ENCODE results near the gene CMSS1. TPM values are rescaled to one million over a fixed set of nuclear protein-coding genes. Genes with fewer than 3 reads are reported as not detected.
A peak's percentile ranks its signal among the peaks of the same experiment; 100 is the strongest.

The CMSS1 gene
- total RNA-seq, 1 donor from 2014 or later, result 56.3 TPM

DNA sequence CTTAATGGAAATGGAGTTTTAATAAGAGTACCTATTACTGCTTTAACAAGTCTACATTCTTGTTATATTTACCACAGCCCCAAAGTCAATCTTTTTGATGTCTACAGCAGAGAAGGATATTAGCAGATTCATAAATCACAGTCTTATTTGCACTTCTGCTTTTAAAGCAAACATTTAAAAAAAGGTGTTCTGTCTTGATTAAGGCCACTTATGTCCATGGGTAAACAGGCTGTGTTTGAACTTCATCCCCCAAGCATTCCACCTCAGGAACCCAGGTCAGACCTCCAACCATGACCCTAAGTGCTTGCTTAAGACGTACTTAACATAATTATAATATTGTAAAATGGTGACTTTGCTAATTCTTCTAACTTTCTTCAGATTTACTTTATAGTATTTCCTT lies 113.4 kb downstream of the CMSS1 start:
- Histone ChIP-seq H3K79me2 (ENCODE audit: low read depth) (no peaks in the 10 kb centered on the region), H3K9ac (no peak overlapping the region)

DNA sequence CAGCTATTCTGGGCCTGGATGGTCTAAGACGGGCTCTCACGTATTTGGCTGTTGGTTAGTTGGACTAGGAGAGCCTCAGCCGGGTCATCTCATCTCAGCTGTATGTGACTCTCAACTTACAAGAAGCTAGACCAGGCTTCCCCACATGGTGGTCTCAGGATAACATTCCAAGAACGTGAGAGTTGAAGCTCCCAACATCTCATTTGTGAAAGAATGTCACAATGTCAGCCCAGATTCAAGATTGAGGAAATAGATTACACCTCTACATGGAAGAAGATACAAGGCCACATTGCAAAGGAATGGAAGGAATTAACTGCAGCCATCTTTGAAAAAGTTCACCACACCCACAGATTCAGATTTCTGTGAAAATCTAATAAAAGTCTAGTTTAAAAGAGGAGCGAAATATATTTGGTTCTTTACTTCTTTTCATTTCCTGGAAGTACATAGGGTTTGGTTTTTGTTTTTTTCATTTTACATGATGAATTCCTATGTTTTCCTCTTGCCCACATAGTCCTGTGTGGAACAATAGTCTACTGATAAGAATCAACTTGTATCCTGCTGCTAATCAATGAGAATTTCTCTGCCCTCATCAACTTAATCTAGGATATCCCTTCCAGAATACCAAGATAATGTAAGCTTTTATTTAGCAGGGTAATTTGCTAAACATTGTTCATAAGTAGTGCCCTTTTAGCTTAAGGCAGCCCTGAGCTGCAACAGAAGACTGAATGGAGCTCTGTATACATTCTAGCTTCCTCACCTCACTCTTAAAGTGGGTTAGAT lies 116.5 kb downstream of the CMSS1 start:
- Mint-ChIP-seq H3K36me3 (peaks cover 1% of the 10 kb centered on the region), H3K27ac (no peak overlapping the region), H3K4me1 (peaks cover 37% of the 10 kb centered on the region), H3K27me3 (ENCODE audit: insufficient read depth, low read depth) (no peaks in the 10 kb centered on the region), H3K4me3 (no peak overlapping the region), H3K9me3 (peaks cover 2% of the 10 kb centered on the region)
- no peak overlapping the region for H3K27ac ChIP-seq
- no peaks in the 10 kb centered on the region for H3K9me3 ChIP-seq (ENCODE audit: low read depth)
- H3K4me2 ChIP-seq, result no peak overlapping the region
- no peak overlapping the region for H2AFZ ChIP-seq (replicated peaks)
- H3K4me3 ChIP-seq, result no peak overlapping the region
- H3F3A ChIP-seq (ENCODE audit: low read depth), result no peaks in the 10 kb centered on the region
- TF ChIP-seq EZH2phosphoT487 (IDR thresholded peaks at IDR 0.05) (no peak), EZH2 (IDR thresholded peaks at IDR 0.05) (no peak)
- TF ChIP-seq, protein P1, sequence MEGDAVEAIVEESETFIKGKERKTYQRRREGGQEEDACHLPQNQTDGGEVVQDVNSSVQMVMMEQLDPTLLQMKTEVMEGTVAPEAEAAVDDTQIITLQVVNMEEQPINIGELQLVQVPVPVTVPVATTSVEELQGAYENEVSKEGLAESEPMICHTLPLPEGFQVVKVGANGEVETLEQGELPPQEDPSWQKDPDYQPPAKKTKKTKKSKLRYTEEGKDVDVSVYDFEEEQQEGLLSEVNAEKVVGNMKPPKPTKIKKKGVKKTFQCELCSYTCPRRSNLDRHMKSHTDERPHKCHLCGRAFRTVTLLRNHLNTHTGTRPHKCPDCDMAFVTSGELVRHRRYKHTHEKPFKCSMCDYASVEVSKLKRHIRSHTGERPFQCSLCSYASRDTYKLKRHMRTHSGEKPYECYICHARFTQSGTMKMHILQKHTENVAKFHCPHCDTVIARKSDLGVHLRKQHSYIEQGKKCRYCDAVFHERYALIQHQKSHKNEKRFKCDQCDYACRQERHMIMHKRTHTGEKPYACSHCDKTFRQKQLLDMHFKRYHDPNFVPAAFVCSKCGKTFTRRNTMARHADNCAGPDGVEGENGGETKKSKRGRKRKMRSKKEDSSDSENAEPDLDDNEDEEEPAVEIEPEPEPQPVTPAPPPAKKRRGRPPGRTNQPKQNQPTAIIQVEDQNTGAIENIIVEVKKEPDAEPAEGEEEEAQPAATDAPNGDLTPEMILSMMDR (IDR thresholded peaks at IDR 0.05), result no peak
- H4K20me1 ChIP-seq (ENCODE audit: low read depth), result no peaks in the 10 kb centered on the region
- peaks cover 7% of the 10 kb centered on the region for H3K4me1 ChIP-seq
- H3K9ac ChIP-seq, result no peak overlapping the region
- DNase-seq (ENCODE audit: low spot score), result no peak
- no peaks in the 10 kb centered on the region for H3K36me3 ChIP-seq
- no peaks in the 10 kb centered on the region for H3K27me3 ChIP-seq
- H3K79me2 ChIP-seq (ENCODE audit: low read depth), result no peaks in the 10 kb centered on the region

More for the DNA sequence above, 113.4 kb downstream of the CMSS1 start:
- no peak overlapping the region for H2AFZ ChIP-seq (replicated peaks)
- H3K4me3 ChIP-seq, result no peak overlapping the region
- no peaks in the 10 kb centered on the region for H3K9me3 ChIP-seq (ENCODE audit: low read depth)
- no peaks in the 10 kb centered on the region for H3K27me3 ChIP-seq
- Mint-ChIP-seq H3K36me3 (peaks cover 3% of the 10 kb centered on the region), H3K9me3 (peaks cover 2% of the 10 kb centered on the region), H3K27me3 (ENCODE audit: insufficient read depth, low read depth) (no peaks in the 10 kb centered on the region), H3K4me1 (peaks cover 40% of the 10 kb centered on the region), H3K27ac (no peak overlapping the region), H3K4me3 (no peak overlapping the region)
- H4K20me1 ChIP-seq (ENCODE audit: low read depth), result no peaks in the 10 kb centered on the region
- H3K27ac ChIP-seq, result no peak overlapping the region
- peaks cover 10% of the 10 kb centered on the region for H3F3A ChIP-seq (ENCODE audit: low read depth)
- H3K4me1 ChIP-seq, result peaks cover 32% of the 10 kb centered on the region
- no peaks in the 10 kb centered on the region for H3K36me3 ChIP-seq
- DNase-seq (ENCODE audit: low spot score), result no peak
- H3K4me2 ChIP-seq, result no peak overlapping the region
- TF ChIP-seq EZH2 (IDR thresholded peaks at IDR 0.05), result no peak
- TF ChIP-seq EZH2phosphoT487 (IDR thresholded peaks at IDR 0.05), result no peak
- TF ChIP-seq, protein P1 (IDR thresholded peaks at IDR 0.05), result no peak

DNA sequence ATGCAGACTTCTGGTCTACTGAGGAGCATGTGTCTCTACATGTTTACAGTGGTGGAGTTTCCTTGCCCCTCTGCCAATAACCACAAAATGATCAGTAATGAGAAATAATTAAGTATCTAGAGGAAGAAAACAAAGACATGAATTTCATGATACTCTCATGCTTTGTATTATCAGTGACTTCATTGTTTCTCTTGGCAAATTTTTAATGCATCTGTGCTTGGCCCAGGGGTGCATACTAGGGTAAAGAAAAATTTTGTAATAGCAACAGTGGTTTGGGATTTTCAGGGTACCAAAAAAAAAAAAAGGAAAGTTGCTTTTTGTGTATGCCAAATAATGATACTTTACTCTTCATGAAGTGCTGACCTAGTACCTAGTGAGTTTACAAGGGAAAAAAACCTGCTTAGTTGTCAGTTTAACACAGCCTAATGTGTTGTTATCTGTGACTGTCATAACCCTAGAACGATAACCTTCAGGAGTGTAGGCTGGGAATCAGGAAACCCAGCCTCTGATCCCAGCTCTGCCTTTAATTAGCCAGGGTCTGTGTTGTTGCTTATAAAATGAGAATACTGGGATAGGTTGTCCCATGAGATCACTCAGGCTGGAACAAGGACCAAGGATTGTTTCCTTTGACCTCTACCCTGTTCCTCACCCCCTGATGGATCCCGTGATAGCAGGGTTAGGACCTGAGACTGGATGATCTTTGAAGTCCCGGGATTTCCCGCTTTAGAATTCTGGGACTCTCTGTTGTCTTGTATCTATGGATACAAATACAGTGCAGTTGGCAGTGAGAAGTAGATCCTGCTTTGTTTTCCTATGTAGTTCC lies 117.5 kb downstream of the CMSS1 start:
- no peaks in the 10 kb centered on the region for H3K9me3 ChIP-seq (ENCODE audit: low read depth)
- no peaks in the 10 kb centered on the region for H3K79me2 ChIP-seq (ENCODE audit: low read depth)
- Mint-ChIP-seq H3K27ac (peak overlapping the region; percentile 70), H3K4me3 (no peak overlapping the region), H3K27me3 (ENCODE audit: insufficient read depth, low read depth) (no peaks in the 10 kb centered on the region), H3K4me1 (peaks cover 28% of the 10 kb centered on the region), H3K9me3 (peaks cover 2% of the 10 kb centered on the region), H3K36me3 (peaks cover 1% of the 10 kb centered on the region)
- no peak for TF ChIP-seq EZH2phosphoT487 (IDR thresholded peaks at IDR 0.05)
- TF ChIP-seq, protein P1 (IDR thresholded peaks at IDR 0.05), result no peak
- no peak for TF ChIP-seq EZH2 (IDR thresholded peaks at IDR 0.05)
- no peaks in the 10 kb centered on the region for H3K36me3 ChIP-seq
- DNase-seq (ENCODE audit: low spot score), result no peak
- H3K4me3 ChIP-seq, result no peak overlapping the region
- no peaks in the 10 kb centered on the region for H3K4me1 ChIP-seq
- H2AFZ ChIP-seq (replicated peaks), result no peak overlapping the region
- H3K4me2 ChIP-seq, result no peak overlapping the region
- no peak overlapping the region for H3K27ac ChIP-seq
- no peaks in the 10 kb centered on the region for H4K20me1 ChIP-seq (ENCODE audit: low read depth)
- H3F3A ChIP-seq (ENCODE audit: low read depth), result no peaks in the 10 kb centered on the region
- no peak overlapping the region for H3K9ac ChIP-seq
- no peaks in the 10 kb centered on the region for H3K27me3 ChIP-seq

Measured in neural progenitor cell (in vitro differentiated cells).